Sigmoid colon (tissue), 7 donors: ENCODE data around the gene FBXL7. TPM values are rescaled to one million over a fixed set of nuclear protein-coding genes. Genes with fewer than 3 reads are reported as not detected.

Source experiments
- DNase-seq: peaks from one replicate; pipeline ENCODE4 v3.0.0-alpha.2; 2019
- H3K27ac ChIP-seq, 4 donors: fragments of 200-600 bp; sonication (generic); one replicate each; pipeline ENCODE4 v1.5.1; 2016 to 2019; ENCODE audit warnings: mild to moderate bottlenecking in 1 of 4
- H3K27me3 ChIP-seq, 3 donors: fragments of 200-600 bp; sonication (generic); one replicate each; pipeline ENCODE4 v1.5.1; 2019; ENCODE audit warnings: mild to moderate bottlenecking in 1 of 3
- H3K36me3 ChIP-seq, 4 donors: fragments of 200-600 bp; sonication (generic); one replicate each; pipeline ENCODE4 v1.5.1; 2016 to 2019
- H3K4me1 ChIP-seq, 4 donors: fragments of 200-600 bp; sonication (generic); one replicate each; pipeline ENCODE4 v1.5.1; 2017 to 2019
- H3K4me3 ChIP-seq, 4 donors: fragments of 200-600 bp; sonication (generic); one replicate each; pipeline ENCODE4 v1.5.1; 2017 to 2019; ENCODE audit warnings: mild to moderate bottlenecking in 2 of 4, moderate library complexity in 1 of 4
- H3K9me3 ChIP-seq, 4 donors: fragments of 200-600 bp in 3 of 4; sonication (generic) in 3 of 4; one replicate each; pipeline versions ENCODE4 v1.5.1 to v1.6.1; 2013 to 2019
- CTCF ChIP-seq, 4 experiments: fragments of 450-650 bp in 3 of 4; fragments of 200-600 bp in 1 of 4; IDR thresholded peaks; one replicate each; pipeline ENCODE4 v1.5.1; 2016 to 2019; ENCODE audit warnings: antibody characterized with exemption in 4 of 4, mild to moderate bottlenecking in 3 of 4, moderate library complexity in 2 of 4
- EP300 ChIP-seq, 4 donors: sonication (generic); formaldehyde crosslinking; IDR thresholded peaks; one replicate each; pipeline ENCODE4 v1.6.1; 2017; ENCODE audit warnings: antibody characterized with exemption in 4 of 4
- POLR2A ChIP-seq, 2 donors: fragments of 450-650 bp; IDR thresholded peaks; one replicate each; pipeline ENCODE4 v1.6.1; 2016; ENCODE audit warnings: antibody characterized with exemption in 2 of 2, mild to moderate bottlenecking in 2 of 2, moderate library complexity in 2 of 2
- POLR2AphosphoS5 ChIP-seq, 4 donors: sonication (generic); formaldehyde crosslinking; IDR thresholded peaks; one replicate each; pipeline ENCODE4 v1.6.1; 2017; ENCODE audit warnings: antibody characterized with exemption in 4 of 4
- WGBS, 2 donors: extraction: QIAGEN DNeasy Blood & Tissue Kit; methylation state at CpG; one replicate each; pipeline ENCODE4 v1.1.7; 2013; 5-methylcytosine and 5-hydroxymethylcytosine counted together
- intact Hi-C: fragments of 100-400 bp; cut with DNase I; formaldehyde crosslinking; loops from one replicate; pipeline ENCODE4 v1.15.1; 2023
- polyA plus RNA-seq, 3 donors: library from polyadenylated mRNA; stranded (reverse); fragments of 200-250 nt; gene quantifications; one replicate each; pipeline ENCODE4 v1.2.3, GENCODE V29; 2013
- total RNA-seq, 4 donors: library from RNA; depleted of rRNA; stranded (reverse); fragments of >200 nt; gene quantifications; one replicate each; pipeline ENCODE4 v1.1.0, GENCODE V29; 2016
- donor health status: healthy with polysubstance abuse.
- donor health status: Bipolar disorder and iron deficiency.
- donor health status: healthy.

FBXL7 gene
- total and polyA plus RNA-seq, 7 donors = 0.92 to 44.3 (median 18.2) TPM

GRCh38 chr5:15680455-15680854 lies 180.5 kb downstream of the FBXL7 start:
- TF ChIP-seq POLR2AphosphoS5 (IDR thresholded peaks at IDR 0.05) (no peak), POLR2A (IDR thresholded peaks at IDR 0.05) (no peak), CTCF (IDR thresholded peaks at IDR 0.05) (no peak), EP300 (IDR thresholded peaks at IDR 0.05) (no peak)
- no peaks in the 10 kb centered on the region for H3K27me3 ChIP-seq
- H3K4me1 ChIP-seq = peaks cover 0 to 24% (median 0%) of the 10 kb centered on the region in 4 donors
- 84 to 89% methylated on average over 1 of the region's 1 CpG for WGBS, 2 donors
- H3K27ac ChIP-seq = no peak overlapping the region
- H3K4me3 ChIP-seq = no peak overlapping the region
- no peak for DNase-seq
- intact Hi-C loops = no loop called here
- no peaks in the 10 kb centered on the region for H3K36me3 ChIP-seq
- H3K9me3 ChIP-seq = no peaks in the 10 kb centered on the region

- H3K4me1 ChIP-seq = peaks cover 0 to 25% (median 4%) of the 10 kb centered on the region in 4 donors
- no peak overlapping the region for H3K4me3 ChIP-seq
- intact Hi-C loops = no loop called here
- no peaks in the 10 kb centered on the region for H3K27me3 ChIP-seq
- WGBS, 2 donors = 76 to 87% methylated on average over 3 of the region's 3 CpGs
- H3K27ac ChIP-seq = no peak overlapping the region
- DNase-seq = no peak
- TF ChIP-seq EP300 (IDR thresholded peaks at IDR 0.05) = no peak
- TF ChIP-seq POLR2A (IDR thresholded peaks at IDR 0.05) = no peak
- TF ChIP-seq POLR2AphosphoS5 (IDR thresholded peaks at IDR 0.05) = no peak
- no peak for TF ChIP-seq CTCF (IDR thresholded peaks at IDR 0.05)
- no peaks in the 10 kb centered on the region for H3K36me3 ChIP-seq
- H3K9me3 ChIP-seq = no peaks in the 10 kb centered on the region
Measured at GRCh38 chr5:15682122-15682521, 182.1 kb downstream of the FBXL7 start.

- intact Hi-C loops = no loop called here
Measured at GRCh38 chr5:15682566-15682965, 182.6 kb downstream of the FBXL7 start.

GRCh38 chr5:15683332-15683731 lies 183.4 kb downstream of the FBXL7 start:
- Histone ChIP-seq H3K27ac (no peak overlapping the region), H3K4me3 (no peak overlapping the region), H3K9me3 (no peaks in the 10 kb centered on the region), H3K4me1 (peaks cover 0 to 25% (median 4%) of the 10 kb centered on the region in 4 donors), H3K36me3 (no peaks in the 10 kb centered on the region), H3K27me3 (no peaks in the 10 kb centered on the region)
- WGBS, 2 donors = 44 to 48% methylated on average over 5 of the region's 5 CpGs
- no peak for DNase-seq
- intact Hi-C loops = no loop called here
- TF ChIP-seq CTCF (IDR thresholded peaks at IDR 0.05) (peak in 1 of 4 experiments; percentile 7), POLR2A (IDR thresholded peaks at IDR 0.05) (no peak)

More at GRCh38 chr5:15682566-15682965, 182.6 kb downstream of the FBXL7 start:
- Histone ChIP-seq H3K4me3 (no peak overlapping the region), H3K27me3 (no peaks in the 10 kb centered on the region), H3K27ac (no peak overlapping the region), H3K4me1 (peaks cover 0 to 25% (median 4%) of the 10 kb centered on the region in 4 donors), H3K9me3 (no peaks in the 10 kb centered on the region), H3K36me3 (no peaks in the 10 kb centered on the region)
- DNase-seq = no peak
- TF ChIP-seq POLR2A (IDR thresholded peaks at IDR 0.05) (no peak), EP300 (IDR thresholded peaks at IDR 0.05) (no peak), CTCF (IDR thresholded peaks at IDR 0.05) (no peak), POLR2AphosphoS5 (IDR thresholded peaks at IDR 0.05) (no peak)
- WGBS, 2 donors = 61 to 75% methylated on average over 1 of the region's 1 CpG

- no peak overlapping the region for H3K4me3 ChIP-seq
- no peaks in the 10 kb centered on the region for H3K36me3 ChIP-seq
- peaks cover 0 to 38% (median 8%) of the 10 kb centered on the region in 4 donors for H3K4me1 ChIP-seq
- H3K27ac ChIP-seq = no peak overlapping the region
- TF ChIP-seq POLR2AphosphoS5 (IDR thresholded peaks at IDR 0.05) = no peak
- no peak for TF ChIP-seq CTCF (IDR thresholded peaks at IDR 0.05)
- TF ChIP-seq EP300 (IDR thresholded peaks at IDR 0.05) = no peak
- TF ChIP-seq POLR2A (IDR thresholded peaks at IDR 0.05) = no peak
- H3K9me3 ChIP-seq = no peaks in the 10 kb centered on the region
- no peak for DNase-seq
- H3K27me3 ChIP-seq = no peaks in the 10 kb centered on the region
- WGBS, 2 donors = 73 to 81% methylated on average over 3 of the region's 3 CpGs
- intact Hi-C loops = no loop called here
Measured at GRCh38 chr5:15687401-15687800, 187.4 kb downstream of the FBXL7 start.
